Vagina (tissue), 2 donors: ENCODE measurements around the gene SRGAP3.

Experiments
- POLR2A ChIP-seq, 2 donors: fragments of 450-650 bp; IDR thresholded peaks; one replicate each; pipeline ENCODE4 v1.6.1; 2017; ENCODE audit warnings: antibody characterized with exemption in 2 of 2, mild to moderate bottlenecking in 2 of 2, moderate library complexity in 2 of 2
- TF ChIP-seq, protein P1 (sequence below), 3 experiments: fragments of 450-650 bp in 2 of 3; fragments of 200-600 bp in 1 of 3; sonication (generic) in 1 of 3; IDR thresholded peaks; one replicate each; pipeline ENCODE4 v1.5.1; 2017 to 2019; ENCODE audit warnings: antibody characterized with exemption in 3 of 3, mild to moderate bottlenecking in 2 of 3, moderate library complexity in 2 of 3

DNA sequence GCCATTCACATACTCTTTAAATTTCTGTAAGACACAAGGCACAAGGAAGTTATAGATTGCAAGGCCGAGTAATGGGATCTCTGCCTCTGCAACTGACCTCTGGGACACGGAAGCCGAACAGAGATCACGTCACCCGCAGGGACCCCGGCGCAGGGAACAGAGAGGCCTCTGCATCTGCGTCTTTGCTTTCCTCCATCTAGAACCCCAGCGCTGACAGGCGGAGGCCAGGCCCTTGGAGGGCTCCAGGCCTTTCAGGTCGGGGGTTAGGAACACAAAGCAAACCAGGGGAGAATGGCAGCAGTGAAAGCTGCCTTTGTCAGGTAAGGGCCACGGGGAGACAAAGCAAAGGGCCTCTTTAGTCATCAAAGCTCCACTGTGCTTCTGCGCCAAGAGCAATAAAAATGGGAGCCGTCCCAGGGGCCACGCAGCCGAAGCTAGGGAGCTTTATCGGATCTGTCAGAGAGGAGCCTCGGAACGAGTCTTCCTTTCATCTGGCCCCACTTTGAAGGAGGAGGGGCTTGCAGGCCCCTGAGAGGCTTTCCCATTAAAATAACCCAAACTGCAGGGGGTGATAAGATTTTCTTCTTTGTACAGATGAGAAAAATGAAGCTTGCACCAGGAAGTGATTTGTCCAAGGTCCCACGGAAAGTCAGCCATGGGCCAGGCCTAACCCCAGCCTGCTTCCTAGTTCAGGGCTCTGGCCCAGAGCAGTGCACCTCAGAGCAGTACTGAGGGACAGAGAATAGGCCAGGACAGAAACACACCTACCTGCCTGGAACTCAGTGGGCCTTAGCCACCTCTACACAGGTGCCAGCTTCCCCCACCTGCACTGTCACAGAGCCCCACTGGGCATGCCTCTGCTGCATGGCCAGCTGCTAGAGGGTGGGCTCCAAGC is 201.7 kb downstream of the SRGAP3 start:
- TF ChIP-seq, protein P1, sequence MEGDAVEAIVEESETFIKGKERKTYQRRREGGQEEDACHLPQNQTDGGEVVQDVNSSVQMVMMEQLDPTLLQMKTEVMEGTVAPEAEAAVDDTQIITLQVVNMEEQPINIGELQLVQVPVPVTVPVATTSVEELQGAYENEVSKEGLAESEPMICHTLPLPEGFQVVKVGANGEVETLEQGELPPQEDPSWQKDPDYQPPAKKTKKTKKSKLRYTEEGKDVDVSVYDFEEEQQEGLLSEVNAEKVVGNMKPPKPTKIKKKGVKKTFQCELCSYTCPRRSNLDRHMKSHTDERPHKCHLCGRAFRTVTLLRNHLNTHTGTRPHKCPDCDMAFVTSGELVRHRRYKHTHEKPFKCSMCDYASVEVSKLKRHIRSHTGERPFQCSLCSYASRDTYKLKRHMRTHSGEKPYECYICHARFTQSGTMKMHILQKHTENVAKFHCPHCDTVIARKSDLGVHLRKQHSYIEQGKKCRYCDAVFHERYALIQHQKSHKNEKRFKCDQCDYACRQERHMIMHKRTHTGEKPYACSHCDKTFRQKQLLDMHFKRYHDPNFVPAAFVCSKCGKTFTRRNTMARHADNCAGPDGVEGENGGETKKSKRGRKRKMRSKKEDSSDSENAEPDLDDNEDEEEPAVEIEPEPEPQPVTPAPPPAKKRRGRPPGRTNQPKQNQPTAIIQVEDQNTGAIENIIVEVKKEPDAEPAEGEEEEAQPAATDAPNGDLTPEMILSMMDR (IDR thresholded peaks at IDR 0.05) = no peak
- no peak for TF ChIP-seq POLR2A (IDR thresholded peaks at IDR 0.05)
